ENCODE results near the gene COMT. TPM values are rescaled to one million over a fixed set of nuclear protein-coding genes. Genes with fewer than 3 reads are reported as not detected.
A peak's percentile ranks its signal among the peaks of the same experiment; 100 is the strongest.
"Not testable (repeated sequence)": the region's sequence is repeated elsewhere in the genome, so short reads cannot be mapped to it uniquely, and the experiment has no call there.

Gene COMT
- total and polyA plus RNA-seq, 4 experiments from 2014 or later, result 36.8 to 93.9 (median 66.1) TPM

DNA sequence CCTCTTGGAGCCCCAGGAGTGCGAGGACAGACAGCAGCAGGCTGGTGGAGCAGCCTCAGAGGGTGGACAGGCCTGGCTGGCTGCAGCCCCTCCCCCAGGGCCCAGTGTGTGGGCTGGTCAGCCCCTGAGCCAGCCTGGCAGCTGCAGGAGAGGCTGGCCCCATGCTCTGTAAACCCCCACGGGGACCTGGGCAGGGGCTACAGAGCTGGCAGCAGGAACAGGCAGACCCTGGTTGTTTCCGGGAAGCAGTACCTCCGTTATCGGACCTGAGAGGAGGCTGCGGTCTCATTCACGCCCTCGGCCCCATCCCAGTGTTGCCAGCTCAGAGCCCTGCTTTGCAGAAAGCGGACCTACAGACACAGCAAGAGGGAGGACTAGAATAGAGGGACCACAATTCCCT is 38.5 kb upstream of the COMT start:
- H3K27ac Mint-ChIP-seq, result no peak overlapping the region
- Histone ChIP-seq H3K27me3 (ENCODE audit: insufficient read depth, low read length) (no peaks in the 10 kb centered on the region), H3K4me1 (ENCODE audit: insufficient read depth, low read length) (no peaks in the 10 kb centered on the region), H3K4me3 (ENCODE audit: low read length in 2 of 2) (no peak overlapping the region), H3K9me3 (ENCODE audit: control insufficient read depth in 1 of 2, low read length in 2 of 2) (no peaks in the 10 kb centered on the region), H3K27ac (ENCODE audit: low read depth, low read length) (no peak overlapping the region), H3K36me3 (ENCODE audit: insufficient read depth, low read length) (no peaks in the 10 kb centered on the region)
- H3K27me3 Mint-ChIP-seq, result no peaks in the 10 kb centered on the region
- no peaks in the 10 kb centered on the region for H3K9me3 Mint-ChIP-seq
- ChIA-PET CTCF (ENCODE audit: partially characterized antibody) (interaction anchor here (0.6 to 6.5 kb wide), 2 partner anchors 173 to 436 kb away, joined by 3 to 34 read pairs; no protein-coding TSS in a partner anchor), POLR2A (ENCODE audit: partially characterized antibody) (interaction anchor here (0.8 kb wide), 1 partner anchor 11 kb away, joined by 3 read pairs; no protein-coding TSS in a partner anchor)
- DNase-seq, result no peak
- H3K4me3 Mint-ChIP-seq, result no peak overlapping the region
- peaks cover 10 to 11% of the 10 kb centered on the region in 2 donors for H3K36me3 Mint-ChIP-seq
- intact Hi-C loops (cut with micrococcal nuclease), result no loop called here
- peaks cover 0 to 1% (median 0%) of the 10 kb centered on the region in 4 donors for H3K4me1 Mint-ChIP-seq

GRCh38 chr22:19903513-19903912 is 38.1 kb upstream of the COMT start:
- Histone ChIP-seq H3K9me3 (ENCODE audit: control insufficient read depth in 1 of 2, low read length in 2 of 2) (no peaks in the 10 kb centered on the region), H3K36me3 (ENCODE audit: insufficient read depth, low read length) (no peaks in the 10 kb centered on the region), H3K27me3 (ENCODE audit: insufficient read depth, low read length) (no peaks in the 10 kb centered on the region), H3K4me3 (ENCODE audit: low read length in 2 of 2) (no peak overlapping the region), H3K4me1 (ENCODE audit: insufficient read depth, low read length) (no peaks in the 10 kb centered on the region), H3K27ac (ENCODE audit: low read depth, low read length) (no peak overlapping the region)
- Mint-ChIP-seq H3K4me3 (no peak overlapping the region), H3K4me1 (peaks cover 0 to 1% (median 0%) of the 10 kb centered on the region in 4 donors), H3K27ac (no peak overlapping the region), H3K36me3 (peaks cover 13 to 14% of the 10 kb centered on the region in 2 donors), H3K27me3 (no peaks in the 10 kb centered on the region), H3K9me3 (no peaks in the 10 kb centered on the region)
- intact Hi-C loops (cut with micrococcal nuclease), result no loop called here
- POLR2A ChIA-PET (ENCODE audit: partially characterized antibody), result no interaction called here
- no peak for DNase-seq
- CTCF ChIA-PET (ENCODE audit: partially characterized antibody), result interaction anchor here (6.5 kb wide), 1 partner anchor 173 kb away, joined by 34 read pairs; no protein-coding TSS in a partner anchor

- H3K4me3 Mint-ChIP-seq, result no peak overlapping the region
- H3K9me3 Mint-ChIP-seq, result no peaks in the 10 kb centered on the region
- H3K27ac ChIP-seq (ENCODE audit: low read depth, low read length), result no peak overlapping the region
- DNase-seq, result no peak
- no peak overlapping the region for H3K4me3 ChIP-seq (ENCODE audit: low read length in 2 of 2)
- H3K27me3 ChIP-seq (ENCODE audit: insufficient read depth, low read length), result no peaks in the 10 kb centered on the region
- peaks cover 13 to 15% of the 10 kb centered on the region in 2 donors for H3K36me3 Mint-ChIP-seq
- H3K27me3 Mint-ChIP-seq, result no peaks in the 10 kb centered on the region
- no peak overlapping the region for H3K27ac Mint-ChIP-seq
- peaks cover under 1% of the 10 kb centered on the region for H3K4me1 ChIP-seq (ENCODE audit: insufficient read depth, low read length)
- CTCF ChIA-PET (ENCODE audit: partially characterized antibody), result interaction anchor here (0.6 to 6.5 kb wide), 2 partner anchors 148 to 174 kb away, joined by 3 to 34 read pairs; no protein-coding TSS in a partner anchor
- POLR2A ChIA-PET (ENCODE audit: partially characterized antibody), result no interaction called here
- H3K4me1 Mint-ChIP-seq, result peaks cover 0 to 1% (median 0%) of the 10 kb centered on the region in 4 donors
- intact Hi-C loops (cut with micrococcal nuclease), result no loop called here
- H3K9me3 ChIP-seq (ENCODE audit: control insufficient read depth in 1 of 2, low read length in 2 of 2), result no peaks in the 10 kb centered on the region
- H3K36me3 ChIP-seq (ENCODE audit: insufficient read depth, low read length), result no peaks in the 10 kb centered on the region
These were observed 37.3 kb upstream of the COMT start for GRCh38 chr22:19904174-19904856.

GRCh38 chr22:19904935-19905334 is 36.6 kb upstream of the COMT start:
- H3K4me1 Mint-ChIP-seq, result peaks cover 2 to 5% (median 3%) of the 10 kb centered on the region in 4 donors
- ChIA-PET POLR2A (ENCODE audit: partially characterized antibody) (no interaction called here), CTCF (ENCODE audit: partially characterized antibody) (interaction anchor here (0.6 to 6.5 kb wide), 2 partner anchors 149 to 174 kb away, joined by 3 to 34 read pairs; no protein-coding TSS in a partner anchor)
- H3K4me3 Mint-ChIP-seq, result no peak overlapping the region
- no peaks in the 10 kb centered on the region for H3K9me3 ChIP-seq (ENCODE audit: control insufficient read depth in 1 of 2, low read length in 2 of 2)
- H3K36me3 Mint-ChIP-seq, result peaks cover 14 to 16% of the 10 kb centered on the region in 2 donors
- H3K4me1 ChIP-seq (ENCODE audit: insufficient read depth, low read length), result peaks cover 7% of the 10 kb centered on the region
- H3K9me3 Mint-ChIP-seq, result peaks cover 0 to 3% (median 0%) of the 10 kb centered on the region in 8 donors
- H3K27ac ChIP-seq (ENCODE audit: low read depth, low read length), result no peak overlapping the region
- H3K27me3 ChIP-seq (ENCODE audit: insufficient read depth, low read length), result no peaks in the 10 kb centered on the region
- no peaks in the 10 kb centered on the region for H3K27me3 Mint-ChIP-seq
- no peaks in the 10 kb centered on the region for H3K36me3 ChIP-seq (ENCODE audit: insufficient read depth, low read length)
- intact Hi-C loops (cut with micrococcal nuclease), result no loop called here
- no peak for DNase-seq
- no peak overlapping the region for H3K4me3 ChIP-seq (ENCODE audit: low read length in 2 of 2)
- H3K27ac Mint-ChIP-seq, result no peak overlapping the region

DNA sequence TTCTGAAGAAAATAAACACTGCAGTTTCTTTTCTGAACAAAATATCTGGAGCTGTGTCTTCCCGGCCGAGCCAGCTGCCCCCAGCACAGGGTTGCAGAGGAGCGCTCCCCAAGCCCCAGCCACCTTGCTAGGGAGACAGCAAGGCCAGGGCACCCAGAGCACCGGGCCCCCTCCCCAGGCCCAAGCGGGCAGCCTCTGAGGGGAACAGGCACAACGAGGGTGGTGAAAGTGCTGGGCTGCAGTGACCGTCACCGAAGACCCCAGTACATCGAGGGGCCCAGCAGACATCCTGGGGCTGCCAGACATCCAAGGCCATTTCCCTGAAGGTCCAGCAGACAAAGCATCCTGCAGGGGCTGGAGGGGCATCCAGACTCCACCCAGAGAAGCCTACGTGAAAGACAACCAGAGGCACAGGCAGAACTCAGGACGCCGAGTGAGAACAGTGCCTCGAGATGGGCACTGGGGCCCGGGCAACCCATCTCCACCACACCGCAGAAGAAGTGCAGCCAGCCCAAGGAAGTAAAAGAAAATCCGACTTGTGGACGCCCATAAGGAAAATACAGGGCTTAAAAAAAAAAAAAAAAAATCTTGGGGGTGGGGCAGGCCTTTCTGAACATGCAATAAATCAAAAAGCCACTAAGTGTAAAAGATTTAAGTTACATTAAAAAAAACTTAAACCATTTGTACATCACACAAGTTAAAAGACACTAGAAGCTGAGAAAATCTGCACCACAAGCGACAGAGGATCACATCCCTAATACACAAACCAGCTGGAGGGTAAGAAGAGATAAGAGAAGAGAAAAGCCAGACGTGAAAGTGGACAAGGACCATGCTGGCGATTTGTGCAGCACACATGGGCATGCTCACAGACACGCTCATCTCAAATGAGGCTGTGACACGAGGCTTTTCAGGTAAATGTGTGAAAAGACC is 36.0 kb upstream of the COMT start:
- H3K27me3 ChIP-seq (ENCODE audit: insufficient read depth, low read length), result no peaks in the 10 kb centered on the region
- H3K36me3 ChIP-seq (ENCODE audit: insufficient read depth, low read length), result no peaks in the 10 kb centered on the region
- H3K27ac ChIP-seq (ENCODE audit: low read depth, low read length), result no peak overlapping the region
- Mint-ChIP-seq H3K36me3 (peaks cover 17 to 18% of the 10 kb centered on the region in 2 donors), H3K4me1 (peaks cover 2 to 6% (median 5%) of the 10 kb centered on the region in 4 donors), H3K4me3 (no peak overlapping the region), H3K27ac (no peak overlapping the region), H3K27me3 (no peaks in the 10 kb centered on the region), H3K9me3 (peaks cover 0 to 3% (median 0%) of the 10 kb centered on the region in 8 donors)
- H3K4me1 ChIP-seq (ENCODE audit: insufficient read depth, low read length), result peaks cover 7% of the 10 kb centered on the region
- ChIA-PET CTCF (ENCODE audit: partially characterized antibody) (interaction anchor here (1.6 to 6.5 kb wide), 2 partner anchors 149 to 175 kb away, joined by 3 to 34 read pairs; no protein-coding TSS in a partner anchor), POLR2A (ENCODE audit: partially characterized antibody) (no interaction called here)
- no peaks in the 10 kb centered on the region for H3K9me3 ChIP-seq (ENCODE audit: control insufficient read depth in 1 of 2, low read length in 2 of 2)
- no peak for DNase-seq
- H3K4me3 ChIP-seq (ENCODE audit: low read length in 2 of 2), result no peak overlapping the region
- intact Hi-C loops (cut with micrococcal nuclease), result no loop called here

GRCh38 chr22:19906864-19907263 is 34.7 kb upstream of the COMT start:
- H3K36me3 ChIP-seq (ENCODE audit: insufficient read depth, low read length); H3K9me3 Mint-ChIP-seq; H3K4me1 ChIP-seq (ENCODE audit: insufficient read depth, low read length); H3K9me3 ChIP-seq (ENCODE audit: control insufficient read depth in 1 of 2, low read length in 2 of 2); intact Hi-C loops (cut with micrococcal nuclease); H3K27ac ChIP-seq (ENCODE audit: low read depth, low read length); H3K27me3 ChIP-seq (ENCODE audit: insufficient read depth, low read length); DNase-seq; H3K4me3 ChIP-seq (ENCODE audit: low read length in 2 of 2); H3K27ac Mint-ChIP-seq; POLR2A ChIA-PET (ENCODE audit: partially characterized antibody); H3K4me3 Mint-ChIP-seq; H3K27me3 Mint-ChIP-seq; H3K4me1 Mint-ChIP-seq: not testable (repeated sequence)
- CTCF ChIA-PET (ENCODE audit: partially characterized antibody), result interaction anchor here (1.6 to 6.5 kb wide), 2 partner anchors 151 to 176 kb away, joined by 3 to 34 read pairs; no protein-coding TSS in a partner anchor
- peaks cover 12 to 18% of the 10 kb centered on the region in 2 donors for H3K36me3 Mint-ChIP-seq

DNA sequence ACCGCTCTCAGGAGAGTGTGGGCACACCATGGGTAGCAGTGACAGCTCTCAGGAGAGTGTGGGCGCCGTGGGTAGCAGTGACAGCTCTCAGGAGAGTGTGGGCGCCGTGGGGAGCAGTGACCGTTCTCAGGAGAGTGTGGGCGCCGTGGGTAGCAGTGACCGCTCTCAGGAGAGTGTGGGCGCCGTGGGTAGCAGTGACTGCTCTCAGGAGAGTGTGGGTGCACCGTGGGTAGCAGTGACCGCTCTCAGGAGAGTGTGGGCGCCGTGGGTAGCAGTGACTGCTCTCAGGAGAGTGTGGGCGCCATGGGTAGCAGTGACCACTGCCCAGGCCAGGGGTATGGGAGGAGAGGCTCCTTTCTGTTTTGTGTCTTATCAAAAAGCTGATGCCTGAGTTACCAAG is 33.7 kb upstream of the COMT start:
- H3K36me3 ChIP-seq (ENCODE audit: insufficient read depth, low read length); H3K27me3 ChIP-seq (ENCODE audit: insufficient read depth, low read length); H3K4me3 ChIP-seq (ENCODE audit: low read length in 2 of 2); H3K9me3 ChIP-seq (ENCODE audit: control insufficient read depth in 1 of 2, low read length in 2 of 2); POLR2A ChIA-PET (ENCODE audit: partially characterized antibody); H3K9me3 Mint-ChIP-seq; H3K4me1 Mint-ChIP-seq; H3K27me3 Mint-ChIP-seq; H3K4me3 Mint-ChIP-seq; H3K4me1 ChIP-seq (ENCODE audit: insufficient read depth, low read length); DNase-seq; H3K27ac ChIP-seq (ENCODE audit: low read depth, low read length): not testable (repeated sequence)
- peak overlapping the region in 1 of 7 donors; percentile 48 for H3K27ac Mint-ChIP-seq
- CTCF ChIA-PET (ENCODE audit: partially characterized antibody), result interaction anchor here (0.8 to 0.9 kb wide), 2 partner anchors 152 to 178 kb away, joined by 3 read pairs; no protein-coding TSS in a partner anchor
- H3K36me3 Mint-ChIP-seq, result peaks cover 13 to 18% of the 10 kb centered on the region in 2 donors
- intact Hi-C loops (cut with micrococcal nuclease), result loop anchor here (2.0 kb wide), 1 partner anchor 15 kb away; no protein-coding TSS in a partner anchor

All from CD4-positive, alpha-beta memory T cell (primary cell).